Hippocampal formation (tissue), 2 donors: ENCODE measurements around the gene CD79A.

Source experiments
- DNase-seq, 2 donors: peaks; one replicate each; lab custom pipeline; 2025; lab: John Stamatoyannopoulos, UW

The CD79A gene

GRCh38 chr19:41918653-41919244 is 41.7 kb downstream of the CD79A start:
- DNase-seq: no peak

GRCh38 chr19:41919948-41920712 is 43.1 kb downstream of the CD79A start:
- DNase-seq: no peak

- DNase-seq: no peak
Observed at GRCh38 chr19:41920882-41921576, 44.0 kb downstream of the CD79A start.

- DNase-seq: no peak
Observed at GRCh38 chr19:41921577-41922576, 44.8 kb downstream of the CD79A start.

DNA sequence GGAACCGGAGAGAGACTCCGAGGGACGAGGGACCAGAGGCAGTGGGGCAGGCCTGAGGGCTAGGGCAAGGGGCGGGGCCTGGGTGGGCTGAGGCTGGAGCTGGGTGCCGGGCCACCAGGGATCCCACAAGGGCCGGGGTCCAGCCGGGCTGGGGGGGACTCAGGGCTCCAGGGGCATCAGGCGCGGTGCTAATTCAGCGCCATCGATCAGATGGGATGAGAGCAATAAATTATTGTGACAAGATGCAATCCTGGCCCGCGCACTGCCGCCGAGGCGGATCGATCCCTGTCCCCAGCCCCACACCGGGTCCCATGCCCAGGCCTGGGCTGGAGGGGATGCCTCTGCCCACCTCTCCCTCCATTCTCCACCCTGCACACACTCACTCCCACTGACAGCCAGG is 45.5 kb downstream of the CD79A start:
- DNase-seq: no peak

- DNase-seq: no peak
Observed at GRCh38 chr19:41923045-41923788, 46.1 kb downstream of the CD79A start.

- DNase-seq: no peak
Observed at GRCh38 chr19:41924151-41925145, 47.4 kb downstream of the CD79A start.

DNA sequence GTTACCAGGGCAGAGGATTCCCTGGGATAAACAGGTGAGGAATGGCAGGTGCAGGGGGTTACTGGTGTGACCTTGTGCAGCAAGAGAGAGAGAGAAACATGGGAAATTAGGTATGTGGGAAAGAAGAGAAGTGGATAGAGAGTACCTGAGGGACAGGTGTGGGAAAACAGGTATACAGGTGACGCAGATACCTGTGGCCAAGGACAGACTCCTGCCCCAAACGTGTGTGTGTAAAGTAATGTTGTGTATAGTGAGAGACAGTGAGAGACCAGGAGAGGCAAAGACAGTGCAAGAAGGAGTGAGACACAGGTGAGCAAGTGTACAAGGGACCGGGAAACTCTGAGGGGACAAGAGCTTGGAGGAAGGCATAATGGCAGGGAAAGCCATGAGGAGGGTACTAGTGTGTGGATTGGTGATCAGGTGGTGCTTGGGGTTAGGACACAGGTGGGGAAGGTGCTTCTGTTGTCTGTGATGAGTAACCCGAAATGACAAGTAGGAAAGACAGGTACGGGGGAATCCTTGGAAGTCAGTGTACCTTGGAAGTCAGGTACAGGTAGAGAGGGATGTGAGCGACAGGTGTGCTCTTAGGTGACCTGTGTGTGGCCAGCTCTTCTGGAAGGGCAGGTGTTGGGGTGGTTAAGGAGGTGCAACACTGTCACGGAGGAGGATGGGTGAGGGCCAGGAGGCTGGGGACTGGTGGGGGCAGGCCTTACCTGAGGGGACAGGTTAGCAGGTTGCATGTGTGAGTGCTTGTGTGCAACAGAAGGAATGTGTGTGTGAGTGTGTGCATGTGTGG is 48.3 kb downstream of the CD79A start:
- DNase-seq: no peak

- no peak for DNase-seq
Observed at GRCh38 chr19:41926028-41926762, 49.1 kb downstream of the CD79A start.

DNA sequence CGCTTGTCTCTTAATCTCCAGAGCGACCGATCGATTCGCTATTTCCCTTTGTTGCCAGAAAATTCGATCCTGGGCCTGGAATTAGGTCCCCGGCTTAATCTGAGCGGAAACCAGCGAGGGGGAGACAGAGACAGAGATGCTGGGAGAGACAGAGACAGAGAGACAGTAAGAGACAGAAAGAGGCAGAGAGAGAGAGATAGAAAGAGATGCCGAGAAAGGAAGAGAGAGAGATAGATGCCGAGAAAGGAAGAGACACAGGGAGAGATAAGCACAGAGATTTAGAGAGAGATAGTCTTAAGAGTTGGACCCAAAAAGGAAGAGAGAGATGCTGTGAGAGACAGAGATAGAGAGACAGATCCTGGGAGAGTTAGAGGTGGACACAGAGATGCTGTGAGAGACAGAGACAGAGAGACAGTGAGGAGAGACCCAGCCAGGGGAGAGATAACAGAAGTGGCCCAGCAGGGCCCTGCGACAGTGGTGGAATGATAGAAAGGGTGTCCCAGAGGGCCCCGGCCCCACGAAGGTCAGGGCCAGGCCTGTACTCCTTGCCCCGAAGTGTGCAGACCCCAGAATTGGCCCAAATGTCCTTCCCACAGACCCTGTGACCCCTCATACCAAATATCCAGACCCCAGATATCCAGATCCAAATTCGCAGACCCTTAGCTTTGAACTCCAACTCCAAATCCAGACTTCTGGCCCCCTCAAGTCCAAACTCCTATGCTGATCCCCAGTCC is 49.9 kb downstream of the CD79A start:
- no peak for DNase-seq

GRCh38 chr19:41927497-41928192 is 50.6 kb downstream of the CD79A start:
- no peak for DNase-seq

DNA sequence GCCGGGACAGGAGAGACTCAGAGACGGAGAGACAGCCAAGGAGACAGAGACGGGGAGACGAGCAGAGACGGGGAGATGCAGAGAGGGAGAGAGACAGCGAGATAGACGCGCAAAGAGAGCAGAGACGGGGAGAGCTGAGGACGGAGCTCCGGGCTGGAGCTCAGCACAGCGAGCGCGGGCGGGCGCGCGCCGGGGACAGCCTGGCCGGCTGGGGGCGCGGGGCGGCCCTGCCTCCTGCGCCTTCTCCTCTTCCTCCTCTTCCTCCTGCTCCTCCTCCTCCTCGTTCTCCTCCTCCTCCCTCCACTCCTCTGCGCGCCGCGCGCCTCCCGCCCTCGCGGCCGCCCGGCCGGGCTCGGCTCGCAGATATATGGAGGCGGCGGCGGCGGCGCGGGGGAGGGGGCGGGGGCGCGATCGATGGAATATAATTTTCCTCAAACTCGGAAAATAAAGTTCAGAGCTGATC is 51.2 kb downstream of the CD79A start, which contains the start of gene ERFL:
Gene ERFL (minus strand): TSS at position 229 of the 463 bp plus-strand sequence. CDS start 15,530 bp downstream, outside the sequence.
- DNase-seq: no peak

DNA sequence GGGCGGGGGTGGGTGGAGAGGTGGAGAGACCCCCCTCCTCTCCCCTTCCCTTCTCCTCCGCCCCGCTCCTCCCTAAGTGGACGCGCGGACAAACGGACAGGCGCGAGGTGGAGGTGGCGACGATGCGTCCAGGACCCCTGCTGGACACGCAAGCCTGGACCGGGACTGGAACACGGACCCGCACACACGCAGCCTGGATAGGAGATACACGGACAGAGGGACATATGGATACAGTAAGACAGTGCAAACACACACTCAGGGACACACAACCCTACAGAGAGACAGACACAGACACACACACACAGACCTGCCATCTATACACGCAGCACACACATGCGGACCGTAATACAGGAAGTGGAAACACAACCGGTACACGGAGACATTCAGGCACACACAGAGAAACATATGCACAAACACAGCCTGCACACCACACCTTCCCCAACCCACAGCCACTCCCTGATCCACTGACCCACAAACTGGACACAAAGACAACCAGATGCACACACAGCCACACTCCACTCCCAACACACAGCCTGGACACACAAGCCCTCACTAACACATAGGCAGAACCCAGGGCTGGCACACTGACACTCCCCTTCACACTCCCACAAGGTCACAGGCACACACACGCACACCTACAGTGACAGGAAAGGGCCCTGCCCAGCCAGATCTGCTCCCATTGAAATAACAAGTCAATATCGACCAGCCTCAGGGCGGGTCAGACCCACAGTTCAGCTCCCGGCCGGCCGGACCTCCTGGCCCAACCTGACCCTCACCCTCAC is 51.9 kb downstream of the CD79A start:
- DNase-seq: no peak

- DNase-seq: no peak
Observed at GRCh38 chr19:41929536-41930071, 52.5 kb downstream of the CD79A start.

- DNase-seq: no peak
Observed at GRCh38 chr19:41930322-41930722, 53.2 kb downstream of the CD79A start.
